HEK293 (cell line): ENCODE results near the gene AIRE.

ENCODE experiments used
- ATF2 ChIP-seq: fragments of 450-650 bp; formaldehyde crosslinking; IDR thresholded peaks from 2 replicates; pipeline ENCODE4 v1.5.1; 2016; ENCODE audit warnings: missing biosample characterization, missing genetic modification characterization, low read depth
- OSR2 ChIP-seq: fragments of 450-650 bp; formaldehyde crosslinking; IDR thresholded peaks from 2 replicates; pipeline ENCODE4 v1.5.1; 2016; ENCODE audit warnings: missing biosample characterization, missing genetic modification characterization
- ZNF423 ChIP-seq: fragments of 450-650 bp; formaldehyde crosslinking; IDR thresholded peaks from 2 replicates; pipeline ENCODE4 v1.5.1; 2016; ENCODE audit warnings: missing biosample characterization, missing genetic modification characterization
- ZNF426 ChIP-seq: fragments of 450-650 bp; formaldehyde crosslinking; IDR thresholded peaks from 2 replicates; pipeline ENCODE4 v1.5.1; 2017; ENCODE audit warnings: missing biosample characterization, missing genetic modification characterization, mild to moderate bottlenecking, inconsistent platforms, moderate library complexity
- ZNF830 ChIP-seq: fragments of 450-650 bp; IDR thresholded peaks from 2 replicates; pipeline ENCODE4 v1.5.0; 2018; ENCODE audit warnings: missing biosample characterization, missing genetic modification characterization, low read depth, mild to moderate bottlenecking, moderate library complexity
- TF ChIP-seq, protein P1 (sequence below): fragments of 450-650 bp; formaldehyde crosslinking; IDR thresholded peaks from 2 replicates; pipeline ENCODE4 v1.5.1; 2017; ENCODE audit warnings: missing biosample characterization, missing genetic modification characterization

DNA sequence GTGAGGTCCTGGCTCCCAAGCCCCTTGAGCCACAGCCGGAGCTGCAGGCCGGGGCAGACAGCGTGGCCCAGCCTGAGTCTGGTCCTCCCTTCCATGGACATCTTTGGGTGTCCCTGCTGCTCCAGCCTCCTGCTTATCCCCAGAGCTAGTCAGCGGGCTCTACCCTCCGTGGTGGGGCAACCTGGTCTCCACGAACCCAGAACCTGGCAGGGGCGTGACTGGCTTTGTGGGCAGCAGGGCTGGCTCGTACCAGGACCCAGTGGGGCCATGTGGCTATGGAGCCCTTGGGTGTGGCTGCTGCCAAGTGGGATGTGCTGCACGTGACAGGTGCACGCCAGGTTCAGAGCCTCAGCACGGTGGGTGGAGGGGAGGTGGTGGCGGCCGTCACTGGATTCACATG is 35.2 kb downstream of the AIRE start:
- TF ChIP-seq ZNF426, result no peak
- TF ChIP-seq ATF2 (tag by site-specific recombination), result no peak
- no peak for TF ChIP-seq ZNF830
- no peak for TF ChIP-seq ZNF423 (tag by site-specific recombination)
- TF ChIP-seq, protein P1, sequence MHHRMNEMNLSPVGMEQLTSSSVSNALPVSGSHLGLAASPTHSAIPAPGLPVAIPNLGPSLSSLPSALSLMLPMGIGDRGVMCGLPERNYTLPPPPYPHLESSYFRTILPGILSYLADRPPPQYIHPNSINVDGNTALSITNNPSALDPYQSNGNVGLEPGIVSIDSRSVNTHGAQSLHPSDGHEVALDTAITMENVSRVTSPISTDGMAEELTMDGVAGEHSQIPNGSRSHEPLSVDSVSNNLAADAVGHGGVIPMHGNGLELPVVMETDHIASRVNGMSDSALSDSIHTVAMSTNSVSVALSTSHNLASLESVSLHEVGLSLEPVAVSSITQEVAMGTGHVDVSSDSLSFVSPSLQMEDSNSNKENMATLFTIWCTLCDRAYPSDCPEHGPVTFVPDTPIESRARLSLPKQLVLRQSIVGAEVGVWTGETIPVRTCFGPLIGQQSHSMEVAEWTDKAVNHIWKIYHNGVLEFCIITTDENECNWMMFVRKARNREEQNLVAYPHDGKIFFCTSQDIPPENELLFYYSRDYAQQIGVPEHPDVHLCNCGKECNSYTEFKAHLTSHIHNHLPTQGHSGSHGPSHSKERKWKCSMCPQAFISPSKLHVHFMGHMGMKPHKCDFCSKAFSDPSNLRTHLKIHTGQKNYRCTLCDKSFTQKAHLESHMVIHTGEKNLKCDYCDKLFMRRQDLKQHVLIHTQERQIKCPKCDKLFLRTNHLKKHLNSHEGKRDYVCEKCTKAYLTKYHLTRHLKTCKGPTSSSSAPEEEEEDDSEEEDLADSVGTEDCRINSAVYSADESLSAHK (tag by site-specific recombination), result no peak
- TF ChIP-seq OSR2 (tag by site-specific recombination), result no peak
